HepG2 (cell line): ENCODE results near the gene IRF7. TPM values are rescaled to one million over a fixed set of nuclear protein-coding genes. Genes with fewer than 3 reads are reported as not detected.

Source experiments
- ARID5B ChIP-seq: IDR thresholded peaks from 2 replicates; pipeline ENCODE4 v1.4.0; 2020; ENCODE audit warnings: mild to moderate bottlenecking, missing genetic modification reagents
- ELK4 ChIP-seq: sonication (generic); formaldehyde crosslinking; IDR thresholded peaks from 2 replicates; pipeline ENCODE4 v1.9.0; 2021; ENCODE audit warnings: missing genetic modification reagents, borderline replicate concordance
- EP300 ChIP-seq, 3 experiments: sonication (generic) in 1 of 3; formaldehyde crosslinking in 1 of 3; IDR thresholded peaks; 2 replicates each; pipeline versions ENCODE4 v1.5.1 to v1.6.1; 2011 to 2020; ENCODE audit warnings: low read depth in 2 of 3, low read length in 2 of 3, borderline replicate concordance in 1 of 3, improper control_type of control experiment in 1 of 3, mild to moderate bottlenecking in 1 of 3, missing genetic modification reagents in 1 of 3, moderate library complexity in 1 of 3
- HNRNPUL1 ChIP-seq: fragments of 200-400 bp; formaldehyde crosslinking; IDR thresholded peaks from 2 replicates; pipeline ENCODE4 v1.6.1; 2017; ENCODE audit warnings: low read depth, mild to moderate bottlenecking, low read length, moderate library complexity
- NR0B2 ChIP-seq: sonication (generic); formaldehyde crosslinking; IDR thresholded peaks from 2 replicates; pipeline ENCODE4 v1.4.0; 2020; ENCODE audit warnings: mild to moderate bottlenecking, missing genetic modification reagents
- POGZ ChIP-seq: sonication (generic); formaldehyde crosslinking; IDR thresholded peaks from 2 replicates; pipeline ENCODE4 v1.4.0; 2020; ENCODE audit warnings: mild to moderate bottlenecking, missing genetic modification reagents
- RERE ChIP-seq: IDR thresholded peaks from 2 replicates; pipeline ENCODE4 v1.6.1; 2016; ENCODE audit warnings: low read depth, missing genetic modification reagents, missing compliant biosample characterization
- SALL2 ChIP-seq: sonication (generic); formaldehyde crosslinking; IDR thresholded peaks from 2 replicates; pipeline ENCODE4 v1.8.1; 2023; ENCODE audit warnings: mild to moderate bottlenecking, missing genetic modification reagents, inconsistent platforms
- SYNCRIP ChIP-seq: fragments of 200-400 bp; formaldehyde crosslinking; IDR thresholded peaks from 2 replicates; pipeline ENCODE4 v1.6.1; 2018; ENCODE audit warnings: mild to moderate bottlenecking, low read depth, low read length; ENCODE audit not compliant: insufficient read depth
- TAF15 ChIP-seq: fragments of 200-400 bp; formaldehyde crosslinking; IDR thresholded peaks from one replicate; pipeline ENCODE4 v1.6.1; 2018; ENCODE audit warnings: mild to moderate bottlenecking, low read depth, low read length; ENCODE audit not compliant: poor library complexity, severe bottlenecking
- TRIM22 ChIP-seq: fragments of 450-650 bp; IDR thresholded peaks from 2 replicates; pipeline ENCODE4 v1.6.1; 2017
- ZFP36 ChIP-seq: fragments of 150-350 bp; IDR thresholded peaks from 2 replicates; pipeline ENCODE4 v1.6.1; 2018; ENCODE audit warnings: borderline replicate concordance, low read length, low read depth; ENCODE audit not compliant: partially characterized antibody
- ZNF260 ChIP-seq: sonication (generic); formaldehyde crosslinking; IDR thresholded peaks from 2 replicates; pipeline ENCODE4 v1.4.0; 2020; ENCODE audit warnings: missing genetic modification reagents, low read depth, mild to moderate bottlenecking, borderline replicate concordance
- ZNF670 ChIP-seq: sonication (generic); formaldehyde crosslinking; IDR thresholded peaks from 2 replicates; pipeline ENCODE4 v1.8.0; 2022; ENCODE audit warnings: mild to moderate bottlenecking, missing genetic modification reagents, borderline replicate concordance
- polyA plus RNA-seq, 8 experiments: library from polyadenylated mRNA; depleted of rRNA in 3 of 8; stranded (reverse) in 7 of 8; unstranded in 1 of 8; fragments of >200 nt; fragmentation: Illumina TruSeq in 4 of 8; extraction: Trizol in 4 of 8; gene quantifications; 2 replicates each; pipeline versions ENCODE4 v1.2.1 to v1.2.3, GENCODE V29; 2011 to 2016; ENCODE audit warnings: low read depth in 4 of 8, missing spikeins in 1 of 8, mixed read lengths in 1 of 8; ENCODE audit not compliant: insufficient read depth in 1 of 8
- total RNA-seq, 5 experiments: library from RNA; depleted of rRNA; stranded (reverse); fragments of >200 nt; fragmentation: Illumina TruSeq; extraction: Trizol; gene quantifications; 2 replicates each; pipeline ENCODE4 v1.2.3, GENCODE V29; 2016; ENCODE audit warnings: low read depth in 1 of 5

The IRF7 gene
- total and polyA plus RNA-seq, 2 of the 13 experiments (the other 11 are each of a cell fraction or from before 2014, with no cell fraction given): not detected

- TF ChIP-seq RERE (CRISPR knock-in tag) (no peak), HNRNPUL1 (no peak), POGZ (no peak), ZFP36 (no peak), TAF15 (no peak), TRIM22 (no peak), ZNF670 (peak; percentile 12; the same call in 1 of the 2 replicates), EP300 (IDR thresholded peaks at IDR 0.05; ENCODE audit: low read depth in 2 of 2, low read length in 2 of 2) (0 out of 4 replicates have a peak, but pooled peaks of 1 of the 2 experiments have one; percentile 19), EP300 (CRISPR knock-in tag; IDR thresholded peaks at IDR 0.05; ENCODE audit: borderline replicate concordance) (peak; percentile 39; the same call in 1 of the 2 replicates), ELK4 (no peak), ARID5B (CRISPR knock-in tag) (peak; percentile 20; the same call in 1 of the 2 replicates), SALL2 (no peak), SYNCRIP (no peak), NR0B2 (no peak), ZNF260 (CRISPR knock-in tag) (no peak)
Measured at GRCh38 chr11:575996-576768, 39.6 kb downstream of the IRF7 start, which contains the start of gene PHRF1 (continued).
